ENCODE data around the gene DCP1B.

Gene DCP1B

DNA sequence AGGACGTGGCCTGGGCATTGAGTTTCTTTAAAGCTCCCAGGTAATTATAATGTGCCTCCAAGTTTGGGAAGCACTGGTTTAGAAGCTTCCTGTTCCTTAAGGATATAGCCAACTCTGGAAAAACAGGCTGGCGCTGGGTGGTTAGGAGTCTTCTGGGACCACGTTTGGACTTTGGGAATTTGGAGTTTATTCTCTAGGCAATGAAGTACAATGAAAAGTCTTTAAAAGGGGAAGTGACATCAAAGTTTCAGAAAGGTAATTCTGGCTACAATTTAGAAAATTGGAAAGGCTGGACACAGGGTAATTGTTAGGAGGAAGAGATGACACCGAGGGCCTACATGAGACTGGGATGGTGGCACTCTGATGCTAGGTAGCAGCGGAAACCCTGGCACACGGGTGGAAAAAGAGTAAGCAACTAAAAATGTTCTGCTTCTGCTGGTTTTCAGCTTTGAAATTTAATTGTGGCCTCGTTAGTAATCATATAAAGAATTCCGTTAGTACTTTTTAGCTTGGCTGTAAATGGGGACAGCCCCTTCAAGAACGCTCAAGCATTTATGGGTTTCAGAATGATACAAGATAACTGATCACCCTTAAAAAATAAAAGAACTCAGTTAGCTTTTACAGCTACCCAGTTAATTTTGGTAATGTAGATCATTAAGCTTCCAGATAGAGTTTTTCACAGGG, 12.7 kb upstream of the DCP1B start:
- DNase-seq: no peak

DNA sequence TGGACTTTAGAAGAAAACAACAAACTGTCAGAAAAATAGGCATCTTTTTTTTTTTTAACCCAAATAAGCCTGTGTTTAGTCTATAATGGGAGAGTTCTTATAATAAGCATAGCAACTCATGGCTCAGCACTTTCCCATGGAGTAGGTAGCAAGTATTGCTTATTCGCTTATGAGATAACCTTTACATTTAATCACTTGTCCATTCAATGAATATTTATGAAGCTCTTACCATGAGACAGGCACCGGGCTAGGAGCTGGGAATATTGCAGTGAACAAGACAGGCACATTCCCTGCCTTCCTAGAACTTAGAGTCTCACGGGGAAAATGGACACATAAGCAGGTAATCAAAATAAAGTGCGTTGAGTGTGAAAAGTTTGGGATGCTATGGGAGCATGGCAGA, 10.0 kb upstream of the DCP1B start:
- no peak for DNase-seq

DNA sequence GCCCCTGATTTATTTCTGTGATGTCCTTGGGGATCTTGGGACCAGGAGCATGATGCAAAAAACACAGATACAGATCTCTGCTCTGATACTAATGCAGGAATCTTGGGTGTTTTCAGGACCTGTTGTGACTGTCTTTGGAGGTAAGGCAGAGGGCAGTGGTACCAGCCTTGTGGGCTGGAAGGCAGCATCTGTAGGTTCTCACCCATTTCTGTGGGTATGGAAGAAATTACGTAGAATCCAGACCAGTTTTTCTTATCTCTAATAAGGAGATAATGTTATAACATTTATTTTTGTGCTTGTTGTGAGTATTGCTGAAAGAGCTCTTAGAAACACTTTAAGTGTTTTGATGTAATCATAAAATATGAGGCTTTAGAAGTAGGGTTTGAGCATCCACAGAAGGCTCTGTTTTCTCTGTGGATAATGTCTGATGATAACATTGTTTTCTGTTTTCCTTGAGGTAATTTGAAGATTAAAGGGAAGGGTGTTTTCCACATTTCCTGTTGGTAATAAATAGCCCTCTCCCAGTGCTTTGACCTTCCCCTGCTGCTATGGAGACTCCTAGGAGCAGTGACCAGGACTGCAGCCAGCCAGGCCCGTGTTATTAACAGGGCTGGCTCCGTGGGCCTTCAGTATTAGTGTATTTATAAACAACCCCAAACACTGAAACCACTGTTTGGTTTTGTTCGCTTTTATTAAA, 9.4 kb upstream of the DCP1B start:
- no peak for DNase-seq

DNA sequence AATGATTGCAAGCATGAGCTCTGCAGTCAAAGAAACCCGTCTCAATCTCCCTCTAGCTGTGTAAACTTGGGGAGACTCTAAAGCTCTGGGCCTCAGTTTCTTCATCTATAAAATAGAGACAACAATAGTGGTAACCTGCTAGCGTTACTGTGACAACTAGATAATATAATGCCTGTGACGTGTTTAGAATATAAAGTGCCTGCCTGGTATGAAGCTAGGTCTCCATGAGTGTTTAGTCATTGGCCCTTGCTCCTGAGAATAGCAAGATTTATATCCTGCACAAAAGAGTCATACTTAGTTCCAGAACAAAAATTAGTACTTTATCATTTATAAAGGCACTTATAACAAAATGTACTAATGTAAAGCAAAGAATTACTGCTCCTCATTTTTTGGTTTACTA, 8.8 kb upstream of the DCP1B start:
- no peak for DNase-seq

DNA sequence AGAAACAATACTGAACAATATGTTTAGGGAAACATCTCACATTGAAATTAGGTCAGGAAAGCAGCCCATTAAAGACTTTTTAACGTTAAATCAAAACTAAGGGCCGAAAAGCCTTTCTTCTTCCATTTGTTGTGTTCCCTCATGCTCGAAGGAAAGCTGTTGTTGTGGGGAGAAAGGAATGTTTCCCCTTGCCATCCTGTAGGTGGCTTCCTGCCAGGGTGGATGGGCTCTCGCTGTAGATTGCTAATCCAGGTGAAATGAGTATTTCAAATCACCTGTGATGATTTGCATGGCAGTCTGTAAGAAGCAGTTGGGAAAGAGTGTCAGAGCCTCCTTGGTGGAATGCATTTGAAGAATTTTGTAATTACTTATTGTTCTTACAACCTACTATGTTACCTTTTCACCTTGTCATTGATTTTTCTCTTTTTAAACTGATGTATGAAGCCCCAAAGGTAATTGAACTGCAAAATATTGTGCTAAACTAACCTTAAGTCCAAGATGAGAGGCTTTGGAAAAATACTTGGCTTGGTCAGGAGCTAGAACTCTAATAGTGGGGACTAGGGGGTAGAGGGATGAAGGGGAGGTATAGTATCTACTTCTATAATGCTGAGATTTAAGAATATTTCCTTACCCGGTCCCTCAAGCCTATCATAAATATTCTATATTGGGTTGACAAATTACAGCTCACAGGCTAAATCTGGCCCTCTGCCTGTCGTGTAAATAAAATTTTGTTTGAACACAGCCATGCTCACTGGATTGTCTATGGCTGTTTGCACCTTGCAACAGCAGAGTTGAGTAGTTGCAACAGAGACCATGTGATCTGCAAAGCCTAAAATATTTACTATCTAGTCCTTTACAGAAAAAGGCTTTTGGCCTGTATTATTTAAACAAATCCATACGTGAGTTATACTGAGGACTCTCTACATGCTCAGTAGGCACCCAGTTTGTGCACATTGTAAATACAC, 7.7 kb upstream of the DCP1B start:
- DNase-seq: no peak

DNA sequence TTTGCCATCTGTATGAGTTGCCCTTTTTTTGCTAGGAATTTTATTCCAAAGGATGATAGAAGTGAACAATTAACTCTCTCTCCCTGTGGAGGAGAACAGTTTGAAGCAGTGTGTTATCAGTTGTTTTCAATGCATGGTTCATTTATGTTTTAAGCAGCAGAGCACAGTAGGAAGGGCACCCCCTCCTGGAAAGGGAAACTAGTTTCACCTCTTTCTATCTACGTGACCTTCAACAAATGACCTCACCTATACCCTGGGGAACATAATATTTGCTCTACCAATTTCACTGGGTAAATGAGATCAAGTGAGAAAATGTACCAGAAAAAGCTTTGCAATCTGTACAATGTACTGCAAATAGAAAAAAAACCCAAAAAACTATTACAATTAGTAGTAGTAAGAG, 5.4 kb upstream of the DCP1B start:
- DNase-seq: no peak

DNA sequence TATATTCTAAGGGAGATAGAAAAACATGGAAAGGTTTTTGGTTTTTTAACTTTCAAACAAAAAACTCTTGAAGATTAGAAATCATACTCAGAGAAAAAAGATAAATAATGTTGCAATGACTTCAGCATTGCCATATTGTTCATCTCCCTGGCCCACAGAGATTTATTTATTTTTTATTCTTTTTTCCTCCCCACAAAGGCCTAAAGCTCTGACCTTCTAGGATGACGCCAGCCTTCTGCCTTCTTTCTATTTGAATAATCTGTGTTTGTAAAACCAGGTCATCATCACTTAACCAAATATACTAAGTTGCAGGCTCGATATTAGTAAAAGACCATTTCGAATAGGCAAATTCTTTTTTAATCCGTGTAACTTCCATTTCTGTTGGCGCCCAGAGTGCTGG, 4.4 kb upstream of the DCP1B start:
- no peak for DNase-seq

DNA sequence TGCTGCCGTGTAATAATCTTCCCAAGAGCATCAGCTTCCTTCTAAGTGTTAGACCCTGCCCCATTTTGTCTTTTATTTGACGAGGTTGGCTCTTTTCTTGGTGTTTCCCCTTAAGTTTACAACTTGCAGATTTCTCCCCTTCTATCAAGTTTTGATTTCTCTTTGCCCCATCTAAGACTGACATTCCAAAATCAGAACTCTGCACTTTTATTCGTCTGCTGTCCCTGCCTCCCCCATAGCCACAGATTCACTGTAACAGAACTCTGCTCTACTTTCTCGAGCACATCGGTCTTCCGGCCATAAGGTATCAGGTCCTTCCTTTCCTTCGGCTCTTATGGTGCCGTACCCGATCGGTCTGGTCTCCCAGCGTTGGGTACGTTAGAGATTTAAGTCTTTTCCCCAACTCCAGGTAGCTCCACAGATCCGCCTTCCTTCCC, 563 bp downstream of the DCP1B start:
- DNase-seq: no peak

DNA sequence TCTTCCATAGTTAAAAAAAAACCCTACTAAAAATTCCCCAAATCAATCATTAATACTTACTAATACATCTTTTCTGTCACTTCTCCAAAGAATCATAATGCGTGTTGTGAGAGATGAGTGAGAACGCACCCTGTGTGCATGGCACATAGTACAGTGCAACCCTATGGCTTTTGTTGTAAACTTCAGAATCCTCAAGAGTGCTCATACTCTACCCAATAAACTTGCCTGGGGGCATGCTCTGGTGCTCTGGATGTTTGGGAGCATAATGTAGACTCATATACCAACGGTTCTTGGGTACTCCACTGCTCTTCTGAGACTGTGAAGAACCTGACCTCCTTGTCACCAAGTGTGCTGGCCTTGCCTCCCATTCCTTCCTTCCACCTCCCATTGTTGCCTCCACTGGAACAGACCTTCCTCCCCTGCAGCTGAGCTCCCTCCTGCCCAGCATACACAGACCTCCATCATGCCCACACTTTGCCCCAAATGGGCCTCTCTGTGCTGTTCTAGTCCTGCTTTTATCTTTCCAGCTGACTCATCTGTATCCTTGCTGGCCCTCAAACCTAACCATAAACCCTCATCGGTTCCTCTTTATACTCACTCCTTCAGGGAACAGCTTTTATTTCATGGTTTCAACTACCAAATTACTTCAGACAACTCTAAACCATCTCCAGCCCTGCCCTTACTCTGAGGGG, 8.9 kb downstream of the DCP1B start:
- no peak for DNase-seq

DNA sequence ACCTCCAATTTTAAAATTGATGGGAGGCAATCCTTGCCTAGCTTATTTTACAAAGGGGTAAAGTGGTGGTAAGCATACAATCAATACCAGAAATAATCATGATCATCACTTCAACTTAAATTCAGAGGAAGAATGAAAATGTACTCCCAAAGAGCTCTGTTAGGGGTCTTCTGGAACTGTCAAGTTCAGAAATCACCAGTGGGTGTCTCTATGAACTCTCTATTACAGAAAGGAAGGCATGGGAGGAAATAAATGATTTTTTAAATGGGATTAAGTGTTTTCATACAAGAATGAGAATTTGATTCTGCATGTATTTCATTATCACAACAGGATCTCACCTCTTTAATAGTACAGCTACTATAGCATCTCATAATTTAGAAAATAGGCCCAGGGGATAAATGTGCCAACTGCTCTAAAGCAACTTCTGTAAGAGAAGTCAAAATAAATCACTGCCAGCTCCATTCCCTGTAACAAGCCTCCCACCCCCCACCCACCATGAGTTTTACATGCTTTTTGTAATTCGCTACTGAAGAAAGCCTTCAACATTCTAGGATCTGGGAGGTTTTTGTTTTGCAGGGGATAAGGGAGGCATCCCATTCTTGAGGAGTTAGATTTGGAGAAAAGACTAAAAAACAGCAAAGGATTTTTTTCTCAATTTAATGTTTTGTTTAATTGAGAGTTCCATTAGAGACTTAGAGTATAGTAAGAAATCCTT, 9.7 kb downstream of the DCP1B start:
- no peak for DNase-seq

DNA sequence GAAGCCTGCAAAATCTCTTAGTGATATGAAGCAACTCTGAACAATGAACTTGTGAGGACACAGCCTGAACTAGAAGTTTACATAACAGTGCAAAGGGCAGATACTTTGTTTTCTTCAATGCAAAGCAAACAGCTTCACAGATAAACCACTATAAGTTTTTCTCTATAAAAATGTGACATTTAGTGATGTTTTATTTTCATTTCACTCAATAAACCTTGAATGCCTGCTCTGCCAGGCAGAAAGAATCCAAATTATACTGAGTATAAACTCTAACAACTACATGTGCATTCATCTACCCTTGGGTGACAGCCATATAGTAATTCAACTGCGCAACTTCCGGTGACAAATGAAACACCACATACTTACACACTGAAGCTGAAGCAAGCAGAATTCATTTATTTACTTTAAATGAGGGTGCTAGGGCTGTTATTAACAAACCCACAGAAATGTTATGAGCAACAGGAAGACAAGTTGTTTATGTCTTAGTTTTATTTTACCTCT, 10.3 kb downstream of the DCP1B start:
- no peak for DNase-seq

DNA sequence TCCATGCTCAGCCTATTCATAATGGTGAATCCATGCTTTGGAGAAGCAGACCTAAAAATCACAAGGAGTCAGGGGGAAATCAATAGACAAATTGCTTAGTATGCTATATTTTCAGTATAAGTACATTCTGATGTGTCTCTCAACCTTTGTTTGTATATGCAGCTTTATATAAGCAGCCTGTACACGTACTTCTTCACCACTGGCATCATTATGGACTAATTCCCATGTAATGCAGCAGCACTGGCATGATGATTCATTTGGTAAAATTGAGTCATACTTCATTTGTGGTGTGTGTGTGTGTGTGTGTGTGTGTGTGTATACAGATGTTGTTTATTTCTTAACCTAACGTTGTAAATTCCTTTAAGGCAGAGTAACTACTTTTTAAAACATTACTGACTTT, 10.9 kb downstream of the DCP1B start:
- no peak for DNase-seq

DNA sequence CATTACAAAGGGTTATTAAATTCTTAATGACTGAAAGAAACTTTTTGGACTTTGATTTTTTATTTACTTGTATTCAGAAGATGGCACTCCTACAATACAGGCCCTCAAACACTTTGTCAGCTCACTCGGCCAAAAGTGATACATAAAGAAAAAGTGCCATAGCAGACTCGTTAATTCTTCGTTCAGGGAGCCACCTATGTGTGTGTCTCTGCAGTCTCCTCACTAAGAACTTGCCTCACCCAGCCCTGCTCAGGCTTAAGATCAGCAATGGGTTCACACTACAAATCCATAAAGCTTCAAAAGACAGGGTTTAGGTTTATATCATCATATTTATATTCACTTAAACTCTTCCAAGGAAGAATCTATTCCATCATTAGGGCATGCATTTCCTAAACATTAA, 11.5 kb downstream of the DCP1B start:
- DNase-seq: no peak

DNA sequence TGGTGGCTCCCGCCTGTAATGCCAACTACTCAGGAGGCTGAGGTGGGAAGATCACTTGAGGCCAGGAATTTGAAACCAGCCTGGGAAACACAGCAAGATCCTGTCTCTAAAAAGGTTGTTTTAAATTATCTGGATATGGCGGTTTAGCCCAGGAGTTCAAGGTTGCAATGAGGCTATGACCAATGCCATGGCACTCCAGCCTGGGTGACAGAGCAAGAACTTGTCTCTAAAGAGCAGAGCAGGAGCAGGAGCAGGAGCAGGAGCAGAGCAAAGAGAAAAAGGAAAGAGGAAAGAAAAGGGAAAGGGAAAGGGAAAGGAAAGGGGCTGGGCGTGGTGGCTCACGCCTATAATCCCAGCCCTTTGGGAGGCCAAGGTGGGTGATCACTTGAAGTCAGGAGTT, 15.1 kb downstream of the DCP1B start:
- no peak for DNase-seq

DNA sequence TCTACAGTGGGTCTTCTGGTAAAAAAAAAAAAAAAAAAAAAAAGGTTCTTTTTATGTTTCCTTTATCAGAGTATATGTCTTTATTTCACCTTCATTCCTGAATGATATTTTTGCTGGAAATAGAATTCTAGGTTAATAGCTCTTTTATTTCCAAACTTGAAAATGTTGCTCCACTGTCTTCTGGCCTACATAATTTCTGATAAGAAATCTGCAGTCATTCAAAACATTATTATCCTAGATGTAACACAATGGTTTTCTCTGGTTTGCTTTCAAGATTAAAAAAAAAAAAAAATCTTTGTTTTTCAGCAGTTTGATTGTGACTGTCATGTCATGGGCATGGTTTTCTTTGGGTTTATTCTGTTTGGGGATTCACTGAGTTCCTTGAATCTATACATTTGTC, 19.5 kb downstream of the DCP1B start:
- DNase-seq: no peak

DNA sequence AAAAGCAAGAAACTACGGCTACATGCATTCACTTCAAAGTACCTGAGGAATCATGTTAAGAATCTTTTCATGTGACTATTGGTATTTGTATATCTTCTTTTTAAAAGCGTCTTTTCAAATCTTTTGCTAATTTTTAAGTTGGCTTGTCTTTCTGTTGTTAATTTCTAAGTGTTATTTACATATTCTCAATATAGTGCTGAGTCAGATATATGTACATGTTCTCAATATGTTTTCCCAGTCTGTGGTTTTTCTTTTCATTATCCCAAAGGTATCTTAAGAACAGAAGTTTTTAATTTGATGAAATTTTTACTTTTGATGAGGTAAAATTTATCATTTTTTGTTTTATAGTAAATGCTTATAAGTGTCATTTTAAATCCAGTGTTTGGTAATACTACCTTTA, 24.0 kb downstream of the DCP1B start:
- DNase-seq: no peak

DNA sequence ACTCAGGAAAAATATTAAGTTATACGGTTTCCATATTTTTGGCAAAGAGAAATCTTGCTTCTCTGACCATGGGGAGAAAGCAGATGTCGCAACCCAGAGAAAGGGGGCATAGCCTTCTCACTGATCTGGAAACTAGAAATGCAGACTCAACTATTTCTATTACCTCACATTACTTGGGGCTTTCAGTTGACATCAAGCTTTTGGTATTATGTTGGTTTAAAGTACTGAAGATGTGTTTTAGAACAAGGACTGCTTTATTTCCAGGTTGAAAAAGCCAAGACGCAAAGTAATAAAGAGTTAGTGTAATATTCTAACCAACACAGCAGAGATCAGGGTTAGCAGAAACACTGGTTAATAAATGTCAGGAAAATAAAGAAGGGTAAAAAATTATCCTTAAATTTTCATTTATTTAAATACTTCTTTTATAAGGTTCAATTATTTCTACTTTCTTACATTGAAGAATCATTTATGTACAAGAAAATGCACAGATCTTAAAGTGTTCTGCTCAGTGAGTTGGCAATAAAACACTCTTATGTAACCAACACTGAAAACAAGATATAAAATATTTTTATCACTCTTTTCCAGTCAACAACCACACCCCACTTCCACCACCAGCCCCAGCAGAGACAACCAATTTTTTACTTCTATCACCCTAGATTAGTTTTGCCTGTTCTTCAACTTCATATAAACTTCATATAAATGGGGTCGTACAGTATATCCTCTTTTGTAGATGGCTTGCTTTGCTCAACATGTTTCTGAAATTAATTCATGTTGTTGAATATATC, 26.0 kb downstream of the DCP1B start:
- no peak for DNase-seq

DNA sequence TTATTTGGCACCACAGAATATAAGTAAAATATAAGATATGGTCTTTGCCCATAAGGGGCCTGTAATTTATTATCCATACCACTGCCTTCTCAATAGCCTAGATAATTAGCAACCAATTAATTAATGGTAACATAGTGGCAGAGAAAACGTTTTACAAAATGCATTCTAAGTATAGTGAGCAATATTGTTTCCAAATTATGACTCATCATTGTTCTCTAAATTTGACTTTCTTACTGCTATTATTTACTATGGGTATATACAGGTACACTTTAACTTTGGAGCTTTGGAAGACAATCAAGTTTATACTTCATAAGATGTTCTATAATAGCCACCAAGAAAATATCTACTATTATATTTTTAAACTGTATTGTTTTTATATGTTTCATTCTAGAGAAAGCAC, 26.7 kb downstream of the DCP1B start:
- DNase-seq: no peak

DNA sequence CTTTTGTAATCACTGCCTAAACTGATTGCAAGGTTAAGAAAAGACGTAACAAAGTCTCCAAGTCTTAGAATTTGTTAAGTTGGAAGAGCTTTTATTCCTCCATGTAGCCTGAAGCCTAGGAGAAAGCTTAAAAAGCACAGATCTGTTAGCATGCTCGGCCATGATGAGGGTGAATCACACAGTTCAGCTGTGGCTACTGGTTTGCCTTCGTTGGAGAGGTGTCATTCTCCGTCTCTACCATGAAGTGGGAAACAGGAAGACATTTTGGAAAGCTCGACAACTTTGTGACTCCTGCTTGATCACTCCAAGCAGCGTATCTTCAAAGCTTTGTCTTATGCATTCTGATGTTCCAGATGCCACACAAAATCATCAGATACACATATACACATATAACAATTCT, 27.1 kb downstream of the DCP1B start:
- no peak for DNase-seq

DNA sequence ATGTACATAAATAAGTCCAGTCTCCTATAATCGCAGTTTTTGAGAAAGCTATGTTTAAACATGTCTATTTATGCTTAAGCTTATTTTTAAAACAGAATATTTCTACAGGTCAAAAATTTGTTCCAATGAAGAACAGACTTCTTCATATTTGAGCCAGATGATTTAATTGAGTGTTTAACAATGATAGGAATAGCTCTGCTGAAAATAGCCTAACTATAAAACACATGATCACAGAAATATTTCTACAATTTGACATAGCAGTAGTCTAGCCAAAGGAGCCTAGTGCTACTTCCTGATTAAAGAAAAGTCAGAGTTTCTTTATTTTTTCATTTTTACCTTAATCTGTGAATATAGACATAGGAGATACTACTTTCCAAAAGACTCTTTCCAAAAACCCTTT, 29.4 kb downstream of the DCP1B start:
- no peak for DNase-seq

DNA sequence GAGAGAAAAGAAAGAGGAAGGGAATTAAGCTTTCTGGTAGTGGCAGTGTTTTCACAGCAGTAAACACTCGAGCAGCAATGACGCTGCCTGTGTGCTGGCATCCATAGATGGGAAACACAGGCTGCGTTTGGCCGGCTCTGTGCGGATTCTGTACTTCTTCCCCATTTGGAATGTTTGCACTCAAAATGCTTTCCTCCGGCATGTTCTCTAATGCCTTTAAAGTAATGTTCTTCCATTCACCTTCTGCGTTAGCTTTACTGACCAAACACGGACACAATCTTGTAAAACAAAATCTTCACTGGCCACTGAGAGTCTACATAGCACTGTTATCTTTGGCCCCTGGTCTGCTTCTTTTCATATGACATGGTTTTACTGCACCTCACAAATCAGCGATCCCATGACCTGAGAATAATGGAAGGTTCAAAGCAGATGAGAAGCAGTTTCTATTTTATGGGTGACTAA, 31.4 kb downstream of the DCP1B start:
- no peak for DNase-seq
